Kidney (tissue), 14 donors: ENCODE measurements around the gene SPAG4. TPM values are rescaled to one million over a fixed set of nuclear protein-coding genes. Genes with fewer than 3 reads are reported as not detected.

ENCODE experiments used
- DNase-seq, 5 donors: peaks; one replicate each; pipeline ENCODE4 v3.0.0-alpha.2; 2013 to 2020
- FAIRE-seq: peaks from 2 replicates; lab custom pipeline; 2012; peaks lifted over from hg19 to GRCh38; lab: Jason Lieb, UNC
- H3K27ac ChIP-seq, 2 donors: one replicate each; pipeline ENCODE4 v1.7.0; 2013; ENCODE audit warnings: low read depth in 2 of 2, low read length in 2 of 2, inconsistent platforms in 1 of 2
- H3K27me3 ChIP-seq: one replicate; pipeline ENCODE4 v1.7.1; 2013; ENCODE audit warnings: low read length, inconsistent platforms; ENCODE audit not compliant: control insufficient read depth, insufficient read depth
- H3K36me3 ChIP-seq, 3 donors: one replicate each; pipeline versions ENCODE4 v1.7.0 to v1.7.1; 2013; ENCODE audit warnings: low read length in 3 of 3, control low read depth in 1 of 3, inconsistent platforms in 1 of 3; ENCODE audit not compliant: insufficient read depth in 3 of 3, control insufficient read depth in 2 of 3
- H3K4me1 ChIP-seq, 3 donors: one replicate each; pipeline versions ENCODE4 v1.7.0 to v1.7.1; 2013; ENCODE audit warnings: low read length in 3 of 3, inconsistent platforms in 1 of 3, low read depth in 1 of 3; ENCODE audit not compliant: control insufficient read depth in 2 of 3, insufficient read depth in 2 of 3
- H3K4me3 ChIP-seq, 3 donors: one replicate each; pipeline versions ENCODE4 v1.7.0 to v1.8.1; 2013; ENCODE audit warnings: low read length in 3 of 3, control low read depth in 1 of 3, inconsistent platforms in 1 of 3
- H3K9ac ChIP-seq, 3 donors: one replicate each; pipeline versions ENCODE4 v1.7.0 to v1.7.1; 2013; ENCODE audit warnings: low read length in 3 of 3, control low read depth in 1 of 3, inconsistent platforms in 1 of 3
- H3K9me3 ChIP-seq, 3 donors: one replicate each; pipeline versions ENCODE4 v1.7.0 to v1.7.1; 2013; ENCODE audit warnings: low read length in 3 of 3, control low read depth in 1 of 3, inconsistent platforms in 1 of 3; ENCODE audit not compliant: control insufficient read depth in 2 of 3, insufficient read depth in 1 of 3
- intact Hi-C: fragments of 100-400 bp; cut with DNase I; formaldehyde crosslinking; loops from one replicate; pipeline ENCODE4 v1.11.1; 2022
- polyA plus RNA-seq: library from polyadenylated mRNA; stranded (reverse); fragments of 350-450 nt; fragmentation: Illumina TruSeq; extraction: RNeasy Lipid Tissue Mini Kit (QIAGEN cat#74804); gene quantifications from one replicate; pipeline ENCODE4 v1.2.3, GENCODE V29; 2014; ENCODE audit warnings: low read depth, low replicate concordance; ENCODE audit not compliant: insufficient read depth
- total RNA-seq: library from RNA; stranded (reverse); fragmentation: NEBNext Ultra II Directional; extraction: Animal tissue kit (Norgen Biotek cat#: 25700); gene quantifications from one replicate; pipeline ENCODE4 v1.2.1, GENCODE V29; 2021
- TF ChIP-seq, protein P1 (sequence below): IDR thresholded peaks from 3 replicates; pipeline ENCODE4 v1.5.1; 2012; ENCODE audit warnings: mild to moderate bottlenecking, moderate library complexity, borderline replicate concordance; ENCODE audit not compliant: insufficient read depth; ENCODE audit errors: extremely low read depth
- donor health status: control.
- donor health status: control.
- donor health status: control.
- donor health status: control.
- donor health status: control.
- donor health status: DM: yes; HTN: yes; CAD: no.
- donor health status: Normal renal cell carcinoma (clear cell type).

The SPAG4 gene
- total and polyA plus RNA-seq, 2 donors from 2014 or later: 13.1 to 16.0 TPM

DNA sequence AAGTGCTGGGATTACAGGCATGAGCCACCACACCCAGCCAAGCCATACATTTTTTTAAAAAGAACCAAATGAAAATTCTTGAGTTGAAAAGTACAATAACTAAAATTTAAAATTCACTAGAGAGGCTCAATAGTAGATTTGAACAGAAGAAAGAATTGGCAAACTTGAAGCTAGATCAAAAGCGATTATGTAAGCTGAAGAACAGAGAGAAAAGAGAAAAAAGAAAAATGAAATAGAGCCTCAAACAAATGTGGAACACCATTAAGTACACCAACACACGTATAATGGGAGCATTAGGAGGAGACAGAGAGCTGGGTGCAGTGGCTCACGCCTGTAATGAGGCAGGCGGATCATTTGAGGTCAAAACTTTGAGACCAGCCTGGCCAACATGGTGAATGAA is 42.8 kb upstream of the SPAG4 start:
- intact Hi-C loops: no loop called here
- Histone ChIP-seq H3K27me3 (no peaks in the 10 kb centered on the region), H3K4me1 (no peaks in the 10 kb centered on the region), H3K4me3 (no peak overlapping the region), H3K9me3 (no peaks in the 10 kb centered on the region), H3K36me3 (no peaks in the 10 kb centered on the region), H3K9ac (no peak overlapping the region), H3K27ac (no peak overlapping the region)
- TF ChIP-seq, protein P1, sequence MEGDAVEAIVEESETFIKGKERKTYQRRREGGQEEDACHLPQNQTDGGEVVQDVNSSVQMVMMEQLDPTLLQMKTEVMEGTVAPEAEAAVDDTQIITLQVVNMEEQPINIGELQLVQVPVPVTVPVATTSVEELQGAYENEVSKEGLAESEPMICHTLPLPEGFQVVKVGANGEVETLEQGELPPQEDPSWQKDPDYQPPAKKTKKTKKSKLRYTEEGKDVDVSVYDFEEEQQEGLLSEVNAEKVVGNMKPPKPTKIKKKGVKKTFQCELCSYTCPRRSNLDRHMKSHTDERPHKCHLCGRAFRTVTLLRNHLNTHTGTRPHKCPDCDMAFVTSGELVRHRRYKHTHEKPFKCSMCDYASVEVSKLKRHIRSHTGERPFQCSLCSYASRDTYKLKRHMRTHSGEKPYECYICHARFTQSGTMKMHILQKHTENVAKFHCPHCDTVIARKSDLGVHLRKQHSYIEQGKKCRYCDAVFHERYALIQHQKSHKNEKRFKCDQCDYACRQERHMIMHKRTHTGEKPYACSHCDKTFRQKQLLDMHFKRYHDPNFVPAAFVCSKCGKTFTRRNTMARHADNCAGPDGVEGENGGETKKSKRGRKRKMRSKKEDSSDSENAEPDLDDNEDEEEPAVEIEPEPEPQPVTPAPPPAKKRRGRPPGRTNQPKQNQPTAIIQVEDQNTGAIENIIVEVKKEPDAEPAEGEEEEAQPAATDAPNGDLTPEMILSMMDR: no peak
- DNase-seq: peak in 1 of 5 donors; percentile 14
- FAIRE-seq: no peak

DNA sequence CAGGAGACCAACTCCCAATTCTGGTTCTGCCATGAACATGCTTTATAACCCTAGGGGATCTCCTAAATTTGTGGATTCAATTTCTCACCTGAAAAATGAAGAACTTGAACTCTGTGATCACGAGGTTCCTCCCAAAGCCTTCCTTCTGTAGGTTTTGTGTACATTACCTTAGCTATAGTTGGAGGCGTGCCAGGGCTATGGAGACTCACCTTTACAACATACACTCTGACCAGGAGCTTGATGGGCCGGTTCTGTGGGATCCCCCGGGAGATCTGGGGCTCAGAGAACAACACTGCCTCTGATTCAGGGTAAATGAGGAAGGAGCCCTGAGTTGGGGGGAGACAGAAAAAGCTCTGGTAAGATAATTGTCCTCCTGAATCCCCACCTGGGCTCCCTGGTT is 39.7 kb upstream of the SPAG4 start:
- TF ChIP-seq, protein P1: no peak
- FAIRE-seq (no peak), DNase-seq (peak in 2 of 5 donors; percentile 8 to 24)
- Histone ChIP-seq H3K27ac (no peak overlapping the region), H3K9ac (no peak overlapping the region), H3K36me3 (no peaks in the 10 kb centered on the region), H3K4me3 (no peak overlapping the region), H3K27me3 (no peaks in the 10 kb centered on the region), H3K4me1 (no peaks in the 10 kb centered on the region), H3K9me3 (no peaks in the 10 kb centered on the region)
- intact Hi-C loops: no loop called here

DNA sequence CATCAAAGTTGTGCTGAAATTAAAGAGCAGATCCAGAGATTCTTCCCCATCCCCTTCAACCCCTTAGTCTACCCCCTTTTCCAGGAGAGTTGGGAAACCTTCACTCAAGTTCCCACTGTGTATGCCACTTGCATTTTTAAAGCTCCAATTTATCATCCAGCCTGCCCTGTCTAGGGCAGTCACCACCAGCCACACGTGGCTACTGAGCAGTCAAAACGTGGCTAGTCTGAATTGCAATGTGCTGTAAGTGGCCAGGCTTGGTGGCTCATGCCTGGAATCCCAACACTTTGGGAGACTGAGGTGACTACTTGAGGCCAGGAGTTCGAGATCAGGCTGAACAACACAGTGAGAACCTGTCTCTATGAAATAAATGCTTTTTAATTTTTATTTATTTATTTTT is 38.8 kb upstream of the SPAG4 start:
- Histone ChIP-seq H3K9ac (no peak overlapping the region), H3K4me1 (no peaks in the 10 kb centered on the region), H3K36me3 (no peaks in the 10 kb centered on the region), H3K4me3 (no peak overlapping the region), H3K27ac (no peak overlapping the region), H3K9me3 (no peaks in the 10 kb centered on the region), H3K27me3 (no peaks in the 10 kb centered on the region)
- TF ChIP-seq, protein P1: no peak
- no peak for FAIRE-seq
- DNase-seq: peak in 2 of 5 donors; percentile 3 to 23
- intact Hi-C loops: no loop called here

DNA sequence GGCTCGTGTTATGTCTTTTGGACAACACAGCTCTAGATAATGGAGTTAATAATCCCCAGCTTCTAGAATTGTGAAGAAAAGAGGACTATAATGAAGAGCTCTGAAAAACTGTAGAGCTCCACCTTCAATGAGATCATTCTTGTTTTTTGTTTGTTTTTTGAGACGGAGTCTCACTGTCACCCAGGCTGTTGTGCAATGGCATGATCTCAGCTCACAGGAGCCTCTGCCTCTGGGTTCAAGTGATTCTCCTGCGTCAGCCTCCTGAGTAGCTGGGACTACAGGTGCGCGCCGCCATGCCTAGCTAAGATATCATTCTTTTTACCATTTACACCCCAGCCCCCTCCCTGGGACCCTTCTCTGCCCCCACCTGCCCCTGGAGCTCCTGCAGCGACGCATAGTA is 37.2 kb upstream of the SPAG4 start:
- DNase-seq (peak in 1 of 5 donors; percentile 36), FAIRE-seq (no peak)
- intact Hi-C loops: no loop called here
- H3K27me3 ChIP-seq: no peaks in the 10 kb centered on the region
- H3K9me3 ChIP-seq: no peaks in the 10 kb centered on the region
- H3K4me3 ChIP-seq: no peak overlapping the region
- no peak overlapping the region for H3K9ac ChIP-seq
- H3K27ac ChIP-seq: no peak overlapping the region
- TF ChIP-seq, protein P1: no peak
- no peaks in the 10 kb centered on the region for H3K4me1 ChIP-seq
- H3K36me3 ChIP-seq: no peaks in the 10 kb centered on the region
